Hepatocyte (in vitro differentiated cells): ENCODE data around the gene PYGO2.

Source experiments
- CTCF ChIP-seq: fragments of 200-600 bp; sonication (generic); IDR thresholded peaks from 2 replicates; pipeline ENCODE4 v1.5.1; 2016; ENCODE audit warnings: antibody characterized with exemption, mild to moderate bottlenecking; ENCODE audit not compliant: poor library complexity
- EZH2phosphoT487 ChIP-seq: fragments of 200-600 bp; sonication (generic); IDR thresholded peaks from one replicate; pipeline ENCODE4 v1.6.1; 2018; ENCODE audit warnings: antibody characterized with exemption, mild to moderate bottlenecking, low read depth, moderate library complexity; ENCODE audit not compliant: unreplicated experiment, severe bottlenecking

DNA sequence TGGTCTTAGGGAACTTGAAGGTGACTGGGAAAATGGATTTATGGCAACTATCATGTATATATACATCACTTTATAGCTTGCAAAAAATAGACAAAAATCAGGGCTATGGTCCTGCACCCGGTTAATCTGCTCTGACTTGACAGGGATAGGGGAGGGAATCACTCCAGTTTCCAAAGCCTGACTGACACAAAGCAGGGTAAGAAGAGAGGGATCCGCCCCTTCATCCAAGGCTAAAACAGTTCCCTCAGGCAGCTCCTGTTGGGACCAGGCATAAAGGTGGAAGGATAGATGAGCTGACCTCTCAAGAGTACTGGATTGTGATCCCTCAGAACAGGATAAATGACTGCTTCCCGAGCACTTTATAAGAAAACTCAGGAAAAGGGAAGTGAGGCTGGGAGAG, 7.0 kb downstream of the PYGO2 start:
- no peak for TF ChIP-seq EZH2phosphoT487
- TF ChIP-seq CTCF = no peak
